ENCODE results near the gene STK32B.

The STK32B gene

DNA sequence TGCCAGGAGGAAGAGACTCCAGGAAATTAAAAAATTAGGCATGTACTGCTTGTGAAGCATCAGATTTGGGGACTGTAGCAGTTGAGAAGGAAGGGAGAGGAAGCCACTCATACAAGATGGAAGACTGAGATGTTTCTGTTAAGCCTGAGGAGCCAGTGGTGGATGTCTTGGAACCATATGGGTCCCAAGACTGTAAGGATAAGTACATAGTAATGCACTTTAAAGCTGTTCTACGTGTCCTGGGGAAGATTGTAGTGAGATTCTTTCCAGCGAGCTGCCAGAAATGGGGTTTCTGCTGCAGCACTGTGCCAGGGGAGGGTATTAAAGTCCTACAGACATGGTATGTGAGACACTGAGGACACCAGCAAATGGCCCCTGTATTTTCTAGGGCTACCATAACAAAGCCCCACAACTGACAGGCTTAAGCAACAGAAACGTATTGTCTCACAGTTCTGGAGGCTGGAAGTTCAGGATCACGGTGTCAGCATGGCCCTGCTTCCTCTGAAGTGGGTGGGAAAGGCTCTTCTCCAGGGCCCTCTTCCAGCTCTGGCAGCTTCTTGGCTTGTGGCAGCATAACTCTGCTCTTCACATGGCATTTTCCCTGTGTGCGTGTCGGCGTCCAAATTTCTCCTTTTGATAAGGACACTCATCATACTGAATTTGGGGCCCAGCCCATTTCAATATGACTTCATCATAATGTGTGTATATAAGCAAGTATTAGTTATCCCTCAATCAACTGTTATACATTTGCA lies 352.6 kb downstream of the STK32B start:
- DNase-seq (ENCODE audit: low read depth): no peak
- in situ Hi-C loops (cut with HindIII; ENCODE audit: low sequenced_read_pairs): no loop called here
- TF ChIP-seq, protein P1, sequence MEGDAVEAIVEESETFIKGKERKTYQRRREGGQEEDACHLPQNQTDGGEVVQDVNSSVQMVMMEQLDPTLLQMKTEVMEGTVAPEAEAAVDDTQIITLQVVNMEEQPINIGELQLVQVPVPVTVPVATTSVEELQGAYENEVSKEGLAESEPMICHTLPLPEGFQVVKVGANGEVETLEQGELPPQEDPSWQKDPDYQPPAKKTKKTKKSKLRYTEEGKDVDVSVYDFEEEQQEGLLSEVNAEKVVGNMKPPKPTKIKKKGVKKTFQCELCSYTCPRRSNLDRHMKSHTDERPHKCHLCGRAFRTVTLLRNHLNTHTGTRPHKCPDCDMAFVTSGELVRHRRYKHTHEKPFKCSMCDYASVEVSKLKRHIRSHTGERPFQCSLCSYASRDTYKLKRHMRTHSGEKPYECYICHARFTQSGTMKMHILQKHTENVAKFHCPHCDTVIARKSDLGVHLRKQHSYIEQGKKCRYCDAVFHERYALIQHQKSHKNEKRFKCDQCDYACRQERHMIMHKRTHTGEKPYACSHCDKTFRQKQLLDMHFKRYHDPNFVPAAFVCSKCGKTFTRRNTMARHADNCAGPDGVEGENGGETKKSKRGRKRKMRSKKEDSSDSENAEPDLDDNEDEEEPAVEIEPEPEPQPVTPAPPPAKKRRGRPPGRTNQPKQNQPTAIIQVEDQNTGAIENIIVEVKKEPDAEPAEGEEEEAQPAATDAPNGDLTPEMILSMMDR (IDR thresholded peaks at IDR 0.05; ENCODE audit: low read depth, low read length, missing control alignments): no peak
- no peak overlapping the region for H3K4me3 ChIP-seq (ENCODE audit: low read depth, low read length)

DNA sequence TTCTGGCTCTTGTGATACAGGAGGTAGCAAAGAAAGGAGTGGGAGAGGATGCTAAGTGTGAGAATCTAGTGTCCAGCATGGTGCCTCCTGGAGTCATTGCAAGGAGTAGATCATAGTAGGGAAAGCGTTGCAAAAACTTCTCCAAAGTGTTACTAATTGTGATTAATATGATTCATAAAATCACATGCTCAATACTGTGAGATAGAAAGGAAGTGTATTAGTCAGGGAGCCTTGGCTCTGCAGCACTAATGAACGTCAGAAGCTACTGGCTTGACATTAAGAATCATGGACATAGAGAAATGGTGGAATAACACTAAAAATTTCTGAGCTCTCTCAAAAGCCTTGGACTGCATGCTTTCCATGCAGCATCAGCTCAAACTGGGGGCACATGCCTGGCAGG lies 358.0 kb downstream of the STK32B start:
- in situ Hi-C loops (cut with HindIII; ENCODE audit: low sequenced_read_pairs): no loop called here
- H3K4me3 ChIP-seq (ENCODE audit: low read depth, low read length): no peak overlapping the region
- TF ChIP-seq, protein P1 (IDR thresholded peaks at IDR 0.05; ENCODE audit: low read depth, low read length, missing control alignments): no peak
- DNase-seq (ENCODE audit: low read depth): no peak

DNA sequence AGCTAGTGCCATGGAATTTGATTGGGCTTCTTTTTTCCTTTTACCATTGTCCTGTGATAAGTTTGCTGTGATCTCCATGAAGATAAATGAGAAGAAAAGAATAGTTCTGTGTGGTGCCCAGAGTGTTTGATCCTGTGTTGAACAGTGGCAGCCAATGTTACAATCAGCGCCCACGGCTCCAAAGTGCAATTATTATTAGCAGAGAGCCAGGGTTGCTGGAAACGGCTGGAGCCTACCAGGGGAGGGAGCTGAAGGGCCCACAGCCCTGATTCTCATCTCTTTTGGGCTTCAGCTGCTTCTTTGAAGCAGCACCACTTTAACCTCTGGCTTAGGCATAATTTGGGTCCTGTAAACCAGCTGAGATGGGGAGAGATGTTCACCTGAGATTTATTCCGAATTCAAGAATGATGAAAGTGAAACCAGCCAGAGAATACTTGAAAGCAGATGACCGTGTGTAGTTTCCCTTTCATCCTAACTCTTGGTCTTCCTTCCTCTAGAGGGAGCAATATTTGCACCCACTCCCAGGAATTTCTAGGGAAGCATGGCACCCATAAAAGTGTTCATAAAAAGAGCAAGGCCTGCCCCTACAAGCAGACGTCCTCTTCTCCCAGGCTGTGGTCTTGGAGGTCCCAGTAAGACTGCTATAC lies 358.8 kb downstream of the STK32B start:
- DNase-seq (ENCODE audit: low read depth): no peak
- TF ChIP-seq, protein P1 (IDR thresholded peaks at IDR 0.05; ENCODE audit: low read depth, low read length, missing control alignments): no peak
- in situ Hi-C loops (cut with HindIII; ENCODE audit: low sequenced_read_pairs): no loop called here
- no peak overlapping the region for H3K4me3 ChIP-seq (ENCODE audit: low read depth, low read length)

DNA sequence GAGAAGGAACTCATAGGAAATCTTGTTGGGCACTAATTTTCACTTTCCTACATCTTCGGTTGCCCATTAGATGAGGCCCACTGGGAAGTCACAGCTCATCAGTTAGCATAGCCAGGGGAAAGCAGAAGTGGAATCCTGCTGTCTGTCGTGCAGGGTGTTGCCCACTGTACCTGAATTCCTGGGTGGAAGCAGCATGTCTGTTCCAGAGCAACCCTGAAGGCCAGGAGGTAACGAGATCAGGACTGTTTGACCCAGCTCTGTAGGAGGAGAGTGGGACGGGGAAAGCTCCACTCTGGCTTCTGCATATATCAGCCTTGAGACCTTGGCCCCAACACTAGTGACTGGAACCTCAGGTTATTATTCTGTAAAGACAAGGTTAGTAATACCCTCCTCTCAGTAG lies 361.0 kb downstream of the STK32B start:
- H3K4me3 ChIP-seq (ENCODE audit: low read depth, low read length): no peak overlapping the region
- in situ Hi-C loops (cut with HindIII; ENCODE audit: low sequenced_read_pairs): no loop called here
- DNase-seq (ENCODE audit: low read depth): no peak
- TF ChIP-seq, protein P1 (IDR thresholded peaks at IDR 0.05; ENCODE audit: low read depth, low read length, missing control alignments): no peak

DNA sequence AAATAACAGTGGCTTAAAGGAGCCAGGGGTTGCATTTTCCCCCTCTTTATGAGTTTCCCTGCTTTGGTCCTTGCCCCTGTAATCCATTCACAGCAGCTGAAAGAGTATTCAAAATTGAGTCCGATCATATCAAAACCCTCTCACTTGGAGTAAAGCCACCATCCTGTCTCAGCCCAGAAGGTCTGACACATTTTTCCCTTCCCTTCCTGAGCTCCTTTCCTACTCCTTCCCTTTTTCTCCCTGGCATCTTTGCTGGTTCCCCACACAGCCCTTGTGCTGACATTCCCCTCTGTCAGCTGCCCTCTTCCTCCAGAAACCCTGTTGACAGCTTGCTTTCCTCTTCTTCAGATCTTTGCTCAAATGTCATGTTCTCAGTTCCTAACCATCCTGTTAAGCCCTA lies 361.5 kb downstream of the STK32B start:
- DNase-seq (ENCODE audit: low read depth): no peak
- in situ Hi-C loops (cut with HindIII; ENCODE audit: low sequenced_read_pairs): no loop called here
- H3K4me3 ChIP-seq (ENCODE audit: low read depth, low read length): no peak overlapping the region
- TF ChIP-seq, protein P1 (IDR thresholded peaks at IDR 0.05; ENCODE audit: low read depth, low read length, missing control alignments): no peak

DNA sequence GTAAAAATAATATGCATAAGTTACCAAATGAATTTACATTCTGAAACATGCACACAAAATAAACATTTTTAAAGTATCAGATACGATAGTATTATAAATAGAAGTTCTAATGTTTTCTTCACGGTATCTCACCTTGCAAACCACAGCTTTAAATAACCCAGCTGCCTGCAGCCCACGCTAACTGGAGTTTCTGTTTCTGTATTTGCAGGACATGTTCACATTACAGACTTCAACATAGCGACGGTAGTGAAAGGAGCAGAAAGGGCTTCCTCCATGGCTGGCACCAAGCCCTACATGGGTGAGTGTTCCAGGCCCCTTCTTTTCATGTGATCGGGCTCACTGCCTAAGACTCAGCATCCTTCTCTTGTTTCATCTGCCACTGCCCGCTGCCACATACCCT lies 365.4 kb downstream of the STK32B start:
- DNase-seq (ENCODE audit: low read depth): no peak
- in situ Hi-C loops (cut with HindIII; ENCODE audit: low sequenced_read_pairs): no loop called here

More for the DNA sequence above, 365.4 kb downstream of the STK32B start:
- no peak overlapping the region for H3K4me3 ChIP-seq (ENCODE audit: low read depth, low read length)
- TF ChIP-seq, protein P1 (IDR thresholded peaks at IDR 0.05; ENCODE audit: low read depth, low read length, missing control alignments): no peak

Measured in astrocyte of the cerebellum (primary cell).